Stimulated activated CD8-positive, alpha-beta memory T cell treated with anti-CD3 and anti-CD28 coated beads, Interleukin-12 subunit alpha, Interleukin-12 subunit beta, amount 100 ng/mL, for 24 hours (primary cell): Measurements from ENCODE around the gene INVS.
"Not testable (repeated sequence)": the region's sequence is repeated elsewhere in the genome, so short reads cannot be mapped to it uniquely, and the experiment has no call there.

ENCODE experiments used
- DNase-seq: peaks from one replicate; pipeline ENCODE4 v3.0.0-alpha.2; 2020; ENCODE audit errors: extremely low read depth

Gene INVS

GRCh38 chr9:100125236-100125635 is 26.2 kb downstream of the INVS start:
- DNase-seq = no peak

- no peak for DNase-seq
These were observed 26.9 kb downstream of the INVS start for GRCh38 chr9:100125910-100126309.

- no peak for DNase-seq
These were observed 27.4 kb downstream of the INVS start for GRCh38 chr9:100126423-100126822.

GRCh38 chr9:100129772-100130171 is 30.7 kb downstream of the INVS start:
- no peak for DNase-seq

GRCh38 chr9:100131216-100131615 is 32.2 kb downstream of the INVS start:
- no peak for DNase-seq

GRCh38 chr9:100131875-100132430 is 32.9 kb downstream of the INVS start:
- no peak for DNase-seq

- no peak for DNase-seq
These were observed 35.7 kb downstream of the INVS start for GRCh38 chr9:100134731-100135130.

- DNase-seq = not testable (repeated sequence)
These were observed 37.8 kb downstream of the INVS start for GRCh38 chr9:100136799-100137198.

- not testable (repeated sequence) for DNase-seq
These were observed 41.3 kb downstream of the INVS start for GRCh38 chr9:100140303-100140702.

GRCh38 chr9:100141862-100142261 is 42.8 kb downstream of the INVS start:
- DNase-seq = not testable (repeated sequence)

GRCh38 chr9:100145167-100145934 is 46.3 kb downstream of the INVS start:
- not testable (repeated sequence) for DNase-seq

- DNase-seq = not testable (repeated sequence)
These were observed 46.9 kb downstream of the INVS start for GRCh38 chr9:100145976-100146375.

- no peak for DNase-seq
These were observed 51.2 kb downstream of the INVS start for GRCh38 chr9:100150214-100150613.

GRCh38 chr9:100160021-100160420 is 61.0 kb downstream of the INVS start:
- no peak for DNase-seq

GRCh38 chr9:100167176-100167575 is 68.1 kb downstream of the INVS start:
- DNase-seq = no peak

GRCh38 chr9:100167915-100168654 is 69.0 kb downstream of the INVS start:
- no peak for DNase-seq

GRCh38 chr9:100170085-100170484 is 71.0 kb downstream of the INVS start:
- no peak for DNase-seq

GRCh38 chr9:100170556-100170955 is 71.5 kb downstream of the INVS start:
- no peak for DNase-seq

GRCh38 chr9:100186356-100186755 is 87.3 kb downstream of the INVS start:
- DNase-seq = no peak

- DNase-seq = no peak
These were observed 91.3 kb downstream of the INVS start for GRCh38 chr9:100190339-100190738.

GRCh38 chr9:100191264-100191663 is 92.2 kb downstream of the INVS start:
- no peak for DNase-seq

- DNase-seq = no peak
These were observed 94.0 kb downstream of the INVS start for GRCh38 chr9:100193078-100193477.

- no peak for DNase-seq
These were observed 97.2 kb downstream of the INVS start for GRCh38 chr9:100196215-100196614.
